ENCODE data around the gene RSPH10B.
"Not testable (repeated sequence)": the region's sequence is repeated elsewhere in the genome, so short reads cannot be mapped to it uniquely, and the experiment has no call there.

- TF ChIP-seq CTCF, POLR2A, EP300 (IDR thresholded peaks at IDR 0.05): not testable (repeated sequence)
These were observed 80.2 kb downstream of the RSPH10B start for GRCh38 chr7:5890244-5890643.
